Measurements from ENCODE around the gene AGAP6.
"Not testable (repeated sequence)": the region's sequence is repeated elsewhere in the genome, so short reads cannot be mapped to it uniquely, and the experiment has no call there.

GRCh38 chr10:49952006-49952405 is 36.2 kb upstream of the AGAP6 start:
- not testable (repeated sequence) for TF ChIP-seq CTCF, POLR2AphosphoS5, POLR2A (IDR thresholded peaks at IDR 0.05)
